HepG2 (cell line): ENCODE measurements around the gene STX1B. TPM values are rescaled to one million over a fixed set of nuclear protein-coding genes. Genes with fewer than 3 reads are reported as not detected.
A peak's percentile ranks its signal among the peaks of the same experiment; 100 is the strongest.

Experiments used
- ARID5B ChIP-seq: IDR thresholded peaks from 2 replicates; pipeline ENCODE4 v1.4.0; 2020; ENCODE audit warnings: mild to moderate bottlenecking, missing genetic modification reagents
- ATF2 ChIP-seq: sonication (generic); formaldehyde crosslinking; IDR thresholded peaks from 2 replicates; pipeline ENCODE4 v1.4.0; 2020; ENCODE audit warnings: missing genetic modification reagents
- BRD4 ChIP-seq: sonication (generic); formaldehyde crosslinking; IDR thresholded peaks from 2 replicates; pipeline ENCODE4 v1.4.0; 2020; ENCODE audit warnings: missing genetic modification reagents
- FOXA1 ChIP-seq, 2 experiments: fragments of 450-650 bp in 1 of 2; sonication (generic) in 1 of 2; formaldehyde crosslinking in 1 of 2; IDR thresholded peaks; 2 replicates each; pipeline versions ENCODE4 v1.4.0 to v1.6.1; 2016 to 2020; ENCODE audit warnings: missing genetic modification reagents in 1 of 2
- JDP2 ChIP-seq: sonication (generic); formaldehyde crosslinking; IDR thresholded peaks from 2 replicates; pipeline ENCODE4 v1.8.1; 2022; ENCODE audit warnings: missing genetic modification reagents, borderline replicate concordance
- JUNB ChIP-seq: sonication (generic); formaldehyde crosslinking; IDR thresholded peaks from 2 replicates; pipeline ENCODE4 v1.8.0; 2022; ENCODE audit warnings: missing genetic modification reagents, mild to moderate bottlenecking, borderline replicate concordance
- KDM4B ChIP-seq: sonication (generic); formaldehyde crosslinking; IDR thresholded peaks from 2 replicates; pipeline ENCODE4 v1.4.0; 2020; ENCODE audit warnings: missing genetic modification reagents
- KDM6A ChIP-seq: IDR thresholded peaks from 2 replicates; pipeline ENCODE4 v1.6.1; 2016; ENCODE audit warnings: low read depth
- MAF1 ChIP-seq: sonication (generic); formaldehyde crosslinking; IDR thresholded peaks from 2 replicates; pipeline ENCODE4 v1.5.0; 2020; ENCODE audit warnings: missing genetic modification reagents, borderline replicate concordance
- MBNL3 ChIP-seq: fragments of 250-450 bp; sonication (Bioruptor Pico); conservative IDR thresholded peaks from 2 replicates; pipeline ENCODE4 v1.8.0; 2022; ENCODE audit warnings: mild to moderate bottlenecking, inconsistent platforms
- MIER2 ChIP-seq: IDR thresholded peaks from 2 replicates; pipeline ENCODE4 v1.6.1; 2016; ENCODE audit warnings: missing biosample characterization, missing genetic modification reagents
- TARDBP ChIP-seq: sonication (generic); formaldehyde crosslinking; IDR thresholded peaks from 2 replicates; pipeline ENCODE4 v1.8.0; 2022; ENCODE audit warnings: mild to moderate bottlenecking, missing genetic modification reagents
- ZFYVE20 ChIP-seq: sonication (generic); formaldehyde crosslinking; IDR thresholded peaks from 2 replicates; pipeline ENCODE4 v1.8.0; 2023; ENCODE audit warnings: low read depth, mild to moderate bottlenecking, moderate library complexity, missing genetic modification reagents, borderline replicate concordance
- ZNF136 ChIP-seq: sonication (generic); formaldehyde crosslinking; IDR thresholded peaks from 2 replicates; pipeline ENCODE4 v1.8.1; 2022; ENCODE audit warnings: low read depth, mild to moderate bottlenecking, moderate library complexity, missing genetic modification reagents
- ZNF572 ChIP-seq: sonication (generic); formaldehyde crosslinking; IDR thresholded peaks from 2 replicates; pipeline ENCODE4 v1.5.1; 2020; ENCODE audit warnings: mild to moderate bottlenecking, missing genetic modification reagents
- ZNF615 ChIP-seq: sonication (generic); formaldehyde crosslinking; IDR thresholded peaks from 2 replicates; pipeline ENCODE4 v1.5.0; 2020; ENCODE audit warnings: mild to moderate bottlenecking, missing genetic modification reagents, borderline replicate concordance
- ZNF672 ChIP-seq: sonication (generic); formaldehyde crosslinking; IDR thresholded peaks from 2 replicates; pipeline ENCODE4 v1.8.1; 2022; ENCODE audit warnings: missing genetic modification reagents
- polyA plus RNA-seq, 8 experiments: library from polyadenylated mRNA; depleted of rRNA in 3 of 8; stranded (reverse) in 7 of 8; unstranded in 1 of 8; fragments of >200 nt; fragmentation: Illumina TruSeq in 4 of 8; extraction: Trizol in 4 of 8; gene quantifications; 2 replicates each; pipeline versions ENCODE4 v1.2.1 to v1.2.3, GENCODE V29; 2011 to 2016; ENCODE audit warnings: low read depth in 4 of 8, missing spikeins in 1 of 8, mixed read lengths in 1 of 8; ENCODE audit not compliant: insufficient read depth in 1 of 8
- total RNA-seq, 5 experiments: library from RNA; depleted of rRNA; stranded (reverse); fragments of >200 nt; fragmentation: Illumina TruSeq; extraction: Trizol; gene quantifications; 2 replicates each; pipeline ENCODE4 v1.2.3, GENCODE V29; 2016; ENCODE audit warnings: low read depth in 1 of 5
- TF ChIP-seq, protein P1 (sequence below): sonication (generic); formaldehyde crosslinking; IDR thresholded peaks from 2 replicates; pipeline ENCODE4 v1.4.0; 2020; ENCODE audit warnings: mild to moderate bottlenecking, missing genetic modification reagents
- TF ChIP-seq, protein P2 (sequence below): IDR thresholded peaks from 2 replicates; pipeline ENCODE4 v1.6.1; 2012; ENCODE audit warnings: low read length, improper control_type of control experiment

STX1B gene
- total and polyA plus RNA-seq, 2 of the 13 experiments (the other 11 are each of a cell fraction or from before 2014, with no cell fraction given) = 2.1 to 3.0 TPM

GRCh38 chr16:30985401-30986128 lies 24.9 kb downstream of the STX1B start (continued):
- TF ChIP-seq ATF2 (CRISPR knock-in tag) = peak; percentile 30; the same call in 1 of the 2 replicates
- TF ChIP-seq MIER2 = no peak; the same call in 1 of the 2 replicates
- TF ChIP-seq KDM6A (CRISPR knock-in tag) = no peak
- TF ChIP-seq JUNB (CRISPR knock-in tag) = 0 out of 2 replicates have a peak, but pooled peaks have one; percentile 60
- no peak for TF ChIP-seq ZNF672
- TF ChIP-seq ZNF615 (CRISPR knock-in tag) = no peak
- TF ChIP-seq, protein P1, sequence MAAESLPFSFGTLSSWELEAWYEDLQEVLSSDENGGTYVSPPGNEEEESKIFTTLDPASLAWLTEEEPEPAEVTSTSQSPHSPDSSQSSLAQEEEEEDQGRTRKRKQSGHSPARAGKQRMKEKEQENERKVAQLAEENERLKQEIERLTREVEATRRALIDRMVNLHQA (CRISPR knock-in tag) = no peak
- TF ChIP-seq KDM4B = no peak
- TF ChIP-seq ZNF572 (CRISPR knock-in tag) = 0 out of 2 replicates have a peak, but pooled peaks have one; percentile 88
- peak; percentile 93 for TF ChIP-seq ZNF136 (CRISPR knock-in tag)
- no peak for TF ChIP-seq MBNL3
- TF ChIP-seq BRD4 (CRISPR knock-in tag) = peak; percentile 74
- TF ChIP-seq TARDBP (CRISPR knock-in tag) = peak; percentile 91
- no peak for TF ChIP-seq JDP2 (CRISPR knock-in tag)
- TF ChIP-seq FOXA1 (IDR thresholded peaks at IDR 0.05) = no peak
- peak; percentile 38 for TF ChIP-seq FOXA1 (CRISPR knock-in tag; IDR thresholded peaks at IDR 0.05)
- TF ChIP-seq ZFYVE20 = 0 out of 2 replicates have a peak, but pooled peaks have one; percentile 72
- TF ChIP-seq MAF1 (CRISPR knock-in tag) = 0 out of 2 replicates have a peak, but pooled peaks have one; percentile 7
- TF ChIP-seq, protein P2, sequence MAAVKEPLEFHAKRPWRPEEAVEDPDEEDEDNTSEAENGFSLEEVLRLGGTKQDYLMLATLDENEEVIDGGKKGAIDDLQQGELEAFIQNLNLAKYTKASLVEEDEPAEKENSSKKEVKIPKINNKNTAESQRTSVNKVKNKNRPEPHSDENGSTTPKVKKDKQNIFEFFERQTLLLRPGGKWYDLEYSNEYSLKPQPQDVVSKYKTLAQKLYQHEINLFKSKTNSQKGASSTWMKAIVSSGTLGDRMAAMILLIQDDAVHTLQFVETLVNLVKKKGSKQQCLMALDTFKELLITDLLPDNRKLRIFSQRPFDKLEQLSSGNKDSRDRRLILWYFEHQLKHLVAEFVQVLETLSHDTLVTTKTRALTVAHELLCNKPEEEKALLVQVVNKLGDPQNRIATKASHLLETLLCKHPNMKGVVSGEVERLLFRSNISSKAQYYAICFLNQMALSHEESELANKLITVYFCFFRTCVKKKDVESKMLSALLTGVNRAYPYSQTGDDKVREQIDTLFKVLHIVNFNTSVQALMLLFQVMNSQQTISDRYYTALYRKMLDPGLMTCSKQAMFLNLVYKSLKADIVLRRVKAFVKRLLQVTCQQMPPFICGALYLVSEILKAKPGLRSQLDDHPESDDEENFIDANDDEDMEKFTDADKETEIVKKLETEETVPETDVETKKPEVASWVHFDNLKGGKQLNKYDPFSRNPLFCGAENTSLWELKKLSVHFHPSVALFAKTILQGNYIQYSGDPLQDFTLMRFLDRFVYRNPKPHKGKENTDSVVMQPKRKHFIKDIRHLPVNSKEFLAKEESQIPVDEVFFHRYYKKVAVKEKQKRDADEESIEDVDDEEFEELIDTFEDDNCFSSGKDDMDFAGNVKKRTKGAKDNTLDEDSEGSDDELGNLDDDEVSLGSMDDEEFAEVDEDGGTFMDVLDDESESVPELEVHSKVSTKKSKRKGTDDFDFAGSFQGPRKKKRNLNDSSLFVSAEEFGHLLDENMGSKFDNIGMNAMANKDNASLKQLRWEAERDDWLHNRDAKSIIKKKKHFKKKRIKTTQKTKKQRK = no peak
- 0 out of 2 replicates have a peak, but pooled peaks have one; percentile 5 for TF ChIP-seq ARID5B (CRISPR knock-in tag)
